ENCODE measurements around the gene SUSD4. TPM values are rescaled to one million over a fixed set of nuclear protein-coding genes. Genes with fewer than 3 reads are reported as not detected.

SUSD4 gene
- total and polyA plus RNA-seq, 2 of the 4 experiments (the other 2 are of a cell fraction): 1.8 to 2.7 TPM

DNA sequence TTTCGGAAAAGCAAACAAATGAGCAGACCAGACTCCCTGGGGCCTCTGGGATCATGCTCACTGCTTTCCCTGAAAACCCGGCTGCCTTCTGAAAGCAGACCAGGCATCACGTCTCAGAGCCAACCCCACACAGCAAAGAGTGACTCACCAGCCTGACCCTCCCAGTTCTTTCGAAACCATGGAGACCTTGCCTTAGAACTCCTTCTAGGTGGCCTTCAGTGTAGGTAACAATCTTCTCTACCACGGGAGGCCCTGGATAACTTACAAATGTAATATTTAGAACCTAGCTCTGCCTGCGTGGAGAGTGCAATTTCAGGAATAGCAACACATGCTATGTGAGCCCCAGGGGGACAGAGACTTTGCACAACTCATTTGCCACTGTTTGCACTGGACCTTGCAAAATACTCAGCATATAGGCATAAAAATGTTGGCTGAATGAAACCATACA lies 105.2 kb downstream of the SUSD4 start:
- DNase-seq: peak; percentile 77
- Histone ChIP-seq H3K4me1 (ENCODE audit: control insufficient read depth, insufficient read depth, low read length) (no peaks in the 10 kb centered on the region), H2BK5ac (ENCODE audit: low read depth, low read length, poor library complexity, severe bottlenecking) (no peak overlapping the region), H4K5ac (ENCODE audit: low read depth, low read length) (no peak overlapping the region), H3K4me2 (ENCODE audit: low read depth, low read length) (no peak overlapping the region), H4K91ac (ENCODE audit: insufficient read depth, low read depth, low read length) (no peak overlapping the region), H3K9me3 (ENCODE audit: control insufficient read depth, insufficient read depth, low read length) (no peaks in the 10 kb centered on the region), H3K9ac (ENCODE audit: low read depth, low read length) (no peak overlapping the region), H2BK120ac (ENCODE audit: low read depth, low read length) (no peak overlapping the region), H3K27ac (ENCODE audit: insufficient read depth, low read length) (no peak overlapping the region), H3K27me3 (ENCODE audit: control insufficient read depth, insufficient read depth, low read length) (peaks cover 19% of the 10 kb centered on the region), H3K4me3 (ENCODE audit: insufficient read depth, low read depth, low read length) (no peak overlapping the region), H3K23ac (ENCODE audit: low read depth, low read length) (no peak overlapping the region), H3K18ac (ENCODE audit: low read depth, low read length) (no peak overlapping the region), H3K14ac (replicated peaks; ENCODE audit: low read depth, low read length) (no peak overlapping the region), H3K79me1 (ENCODE audit: low read depth in 1 of 2, low read length in 2 of 2) (no peaks in the 10 kb centered on the region), H3K9me1 (ENCODE audit: insufficient read depth, low read length) (no peaks in the 10 kb centered on the region), H2AFZ (replicated peaks; ENCODE audit: low read length, poor library complexity) (no peak overlapping the region), H2BK15ac (ENCODE audit: low read depth, low read length) (no peak overlapping the region), H4K20me1 (ENCODE audit: insufficient read depth, low read length) (no peaks in the 10 kb centered on the region), H3K36me3 (ENCODE audit: control insufficient read depth, insufficient read depth, low read length) (no peaks in the 10 kb centered on the region), H4K8ac (ENCODE audit: low read depth in 2 of 2, low read length in 2 of 2) (no peak overlapping the region), H3K4ac (ENCODE audit: low read depth, low read length) (no peak overlapping the region), H2BK20ac (ENCODE audit: low read depth, low read length) (no peak overlapping the region), H3K56ac (ENCODE audit: extremely low read depth, insufficient read depth, low read length) (no peak overlapping the region), H2AK5ac (ENCODE audit: low read depth, low read length) (no peak overlapping the region), H2AK9ac (replicated peaks; ENCODE audit: low read depth, low read length, poor library complexity) (no peak overlapping the region)
- TF ChIP-seq FOS (IDR thresholded peaks at IDR 0.05; ENCODE audit: low read depth, low read length) (peak; percentile 49; the same call in 1 of the 2 replicates), CEBPB (IDR thresholded peaks at IDR 0.05; ENCODE audit: low read depth, low read length) (peak; percentile 84), MXI1 (IDR thresholded peaks at IDR 0.05; ENCODE audit: borderline replicate concordance, low read depth, low read length) (no peak)
- dilution Hi-C loops (cut with HindIII; ENCODE audit: low sequenced_read_pairs, unreplicated experiment) (no loop called here), in situ Hi-C loops (cut with MboI; ENCODE audit: low sequenced_read_pairs) (no loop called here), intact Hi-C loops (cut with micrococcal nuclease) (no loop called here)
- POLR2A ChIA-PET (ENCODE audit: unreplicated experiment): no interaction called here
- peak; percentile 61 for ATAC-seq (ENCODE audit: low read depth)
- WGBS, 2 experiments (ENCODE audit: extremely low coverage in 2 of 2, insufficient read length in 1 of 2): 34% methylated on average over 4 of the region's 6 CpGs; no CpG with 5 or more reads in 1 of the 2 experiments
- CTCF ChIA-PET: interaction anchor here (0.6 to 1.0 kb wide), 2 partner anchors 19 to 135 kb away, joined by 3 read pairs; no protein-coding TSS in a partner anchor
- no TSS peak for BruUV-seq (replicated peaks)
